HepG2 (cell line): ENCODE results near the gene PDIA5.

Experiments used
- CREB1 ChIP-seq, 2 experiments: fragments of 450-650 bp in 1 of 2; IDR thresholded peaks; 2 replicates each; pipeline ENCODE4 v1.6.1; 2016 to 2017; ENCODE audit warnings: control low read depth in 1 of 2, mild to moderate bottlenecking in 1 of 2, missing compliant biosample characterization in 1 of 2, missing genetic modification characterization in 1 of 2
- CTCF ChIP-seq: sonication (generic); formaldehyde crosslinking; IDR thresholded peaks from 2 replicates; pipeline ENCODE4 v1.5.0; 2020; ENCODE audit warnings: mild to moderate bottlenecking, missing genetic modification reagents, moderate library complexity
- DMAP1 ChIP-seq: IDR thresholded peaks from 2 replicates; pipeline ENCODE4 v1.6.1; 2016
- FOXK2 ChIP-seq: fragments of 450-650 bp; IDR thresholded peaks from 2 replicates; pipeline ENCODE4 v1.6.1; 2016
- HOXA9 ChIP-seq: sonication (generic); formaldehyde crosslinking; IDR thresholded peaks from 2 replicates; pipeline ENCODE4 v1.8.1; 2022; ENCODE audit warnings: missing genetic modification reagents, mild to moderate bottlenecking, moderate library complexity, borderline replicate concordance
- NFRKB ChIP-seq: fragments of 450-650 bp; IDR thresholded peaks from 2 replicates; pipeline ENCODE4 v1.6.1; 2017
- NFYC ChIP-seq: IDR thresholded peaks from 2 replicates; pipeline ENCODE4 v1.6.1; 2016; ENCODE audit warnings: missing genetic modification reagents, missing compliant biosample characterization
- PATZ1 ChIP-seq: sonication (generic); formaldehyde crosslinking; IDR thresholded peaks from 2 replicates; pipeline ENCODE4 v1.4.0; 2020; ENCODE audit warnings: missing genetic modification reagents
- STAT6 ChIP-seq: sonication (generic); formaldehyde crosslinking; IDR thresholded peaks from 2 replicates; pipeline ENCODE4 v1.4.0; 2020; ENCODE audit warnings: missing genetic modification reagents, mild to moderate bottlenecking, borderline replicate concordance
- ZBTB37 ChIP-seq: sonication (generic); formaldehyde crosslinking; IDR thresholded peaks from 2 replicates; pipeline ENCODE4 v1.4.0; 2020; ENCODE audit warnings: mild to moderate bottlenecking, missing genetic modification reagents
- ZNF460 ChIP-seq: sonication (generic); formaldehyde crosslinking; IDR thresholded peaks from 2 replicates; pipeline ENCODE4 v1.5.1; 2020; ENCODE audit warnings: missing genetic modification reagents, mild to moderate bottlenecking, borderline replicate concordance
- ZNF564 ChIP-seq: sonication (generic); formaldehyde crosslinking; IDR thresholded peaks from 2 replicates; pipeline ENCODE4 v1.8.1; 2023; ENCODE audit warnings: mild to moderate bottlenecking, missing genetic modification reagents

GRCh38 chr3:123112232-123112631 is 45.4 kb downstream of the PDIA5 start:
- TF ChIP-seq NFYC (CRISPR knock-in tag) (no peak), STAT6 (CRISPR knock-in tag) (no peak), DMAP1 (CRISPR knock-in tag) (no peak), ZBTB37 (CRISPR knock-in tag) (no peak), FOXK2 (no peak), PATZ1 (CRISPR knock-in tag) (no peak), CTCF (CRISPR knock-in tag) (no peak), HOXA9 (CRISPR knock-in tag) (no peak), ZNF564 (CRISPR knock-in tag) (no peak), ZNF460 (CRISPR knock-in tag) (no peak), CREB1 (IDR thresholded peaks at IDR 0.05) (no peak), CREB1 (CRISPR knock-in tag; IDR thresholded peaks at IDR 0.05) (no peak), NFRKB (no peak)
